Mammary epithelial cell (primary cell): Measurements from ENCODE around the gene NEUROG1.

Experiments used
- EZH2 ChIP-seq: IDR thresholded peaks from 2 replicates; pipeline ENCODE4 v1.6.1; 2012; ENCODE audit warnings: low read length, inconsistent platforms, borderline replicate concordance
- TF ChIP-seq, protein P1 (sequence below), 2 donors: IDR thresholded peaks in 1 of 2; conservative IDR thresholded peaks in 1 of 2; 2 replicates each; pipeline ENCODE4 v1.5.1; 2011 to 2012; ENCODE audit warnings: inconsistent platforms in 2 of 2, low read length in 2 of 2, mild to moderate bottlenecking in 2 of 2, control low read depth in 1 of 2, low read depth in 1 of 2; ENCODE audit not compliant: insufficient read depth in 1 of 2; ENCODE audit errors: extremely low read depth in 1 of 2

DNA sequence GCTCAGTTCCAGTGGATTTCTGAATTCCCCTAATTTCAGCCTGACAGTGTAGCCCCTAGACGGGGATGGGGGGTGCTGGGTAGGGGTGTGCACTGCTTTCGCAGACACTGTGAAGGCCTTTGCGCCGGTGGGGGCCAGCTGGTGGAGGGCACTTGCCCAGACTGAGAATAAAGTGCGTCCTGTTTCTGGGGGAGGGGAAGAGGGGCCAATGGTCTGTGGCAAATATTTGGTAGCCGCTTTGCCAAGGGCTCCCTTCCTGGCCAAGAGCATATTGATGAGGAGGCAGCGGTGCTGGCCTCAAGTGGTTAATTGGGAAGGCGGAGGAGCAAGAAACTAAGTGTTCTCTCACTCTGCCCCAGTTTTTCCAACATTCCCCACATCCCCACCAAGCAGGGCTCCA lies 41.7 kb upstream of the NEUROG1 start:
- TF ChIP-seq, protein P1, sequence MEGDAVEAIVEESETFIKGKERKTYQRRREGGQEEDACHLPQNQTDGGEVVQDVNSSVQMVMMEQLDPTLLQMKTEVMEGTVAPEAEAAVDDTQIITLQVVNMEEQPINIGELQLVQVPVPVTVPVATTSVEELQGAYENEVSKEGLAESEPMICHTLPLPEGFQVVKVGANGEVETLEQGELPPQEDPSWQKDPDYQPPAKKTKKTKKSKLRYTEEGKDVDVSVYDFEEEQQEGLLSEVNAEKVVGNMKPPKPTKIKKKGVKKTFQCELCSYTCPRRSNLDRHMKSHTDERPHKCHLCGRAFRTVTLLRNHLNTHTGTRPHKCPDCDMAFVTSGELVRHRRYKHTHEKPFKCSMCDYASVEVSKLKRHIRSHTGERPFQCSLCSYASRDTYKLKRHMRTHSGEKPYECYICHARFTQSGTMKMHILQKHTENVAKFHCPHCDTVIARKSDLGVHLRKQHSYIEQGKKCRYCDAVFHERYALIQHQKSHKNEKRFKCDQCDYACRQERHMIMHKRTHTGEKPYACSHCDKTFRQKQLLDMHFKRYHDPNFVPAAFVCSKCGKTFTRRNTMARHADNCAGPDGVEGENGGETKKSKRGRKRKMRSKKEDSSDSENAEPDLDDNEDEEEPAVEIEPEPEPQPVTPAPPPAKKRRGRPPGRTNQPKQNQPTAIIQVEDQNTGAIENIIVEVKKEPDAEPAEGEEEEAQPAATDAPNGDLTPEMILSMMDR (conservative IDR thresholded peaks at IDR 0.05 in 1 of 2, IDR thresholded peaks at IDR 0.05 in 1 of 2; ENCODE audit: extremely low read depth in 1 of 2, insufficient read depth in 1 of 2, low read depth in 1 of 2, low read length in 2 of 2) = no peak
- TF ChIP-seq EZH2 = no peak
